ENCODE measurements around the gene DYSF.

The DYSF gene

GRCh38 chr2:71471276-71471675 is 17.9 kb downstream of the DYSF start:
- DNase-seq (ENCODE audit: low spot score), result no peak
- in situ Hi-C loops (cut with MboI; ENCODE audit: low pct_unique_long_range_greater_than_20kb, low sequenced_read_pairs, unreplicated experiment), result no loop called here
- no peak for TF ChIP-seq CTCF (IDR thresholded peaks at IDR 0.05; ENCODE audit: extremely low read depth, insufficient read depth, missing control alignments)

- DNase-seq (ENCODE audit: low spot score), result no peak
- TF ChIP-seq CTCF (IDR thresholded peaks at IDR 0.05; ENCODE audit: extremely low read depth, insufficient read depth, missing control alignments), result no peak
- in situ Hi-C loops (cut with MboI; ENCODE audit: low pct_unique_long_range_greater_than_20kb, low sequenced_read_pairs, unreplicated experiment), result no loop called here
Measured at GRCh38 chr2:71472019-71472418, 18.7 kb downstream of the DYSF start.

GRCh38 chr2:71473346-71474031 is 20.1 kb downstream of the DYSF start:
- TF ChIP-seq CTCF (IDR thresholded peaks at IDR 0.05; ENCODE audit: extremely low read depth, insufficient read depth, missing control alignments), result no peak
- DNase-seq (ENCODE audit: low spot score), result no peak
- in situ Hi-C loops (cut with MboI; ENCODE audit: low pct_unique_long_range_greater_than_20kb, low sequenced_read_pairs, unreplicated experiment), result no loop called here

GRCh38 chr2:71474116-71474743 is 20.9 kb downstream of the DYSF start:
- DNase-seq (ENCODE audit: low spot score), result no peak
- TF ChIP-seq CTCF (IDR thresholded peaks at IDR 0.05; ENCODE audit: extremely low read depth, insufficient read depth, missing control alignments), result no peak
- in situ Hi-C loops (cut with MboI; ENCODE audit: low pct_unique_long_range_greater_than_20kb, low sequenced_read_pairs, unreplicated experiment), result no loop called here

- in situ Hi-C loops (cut with MboI; ENCODE audit: low pct_unique_long_range_greater_than_20kb, low sequenced_read_pairs, unreplicated experiment), result loop anchor here (25.0 kb wide), 1 partner anchor 313 kb away; no protein-coding TSS in a partner anchor
- DNase-seq (ENCODE audit: low spot score), result no peak
- no peak for TF ChIP-seq CTCF (IDR thresholded peaks at IDR 0.05; ENCODE audit: extremely low read depth, insufficient read depth, missing control alignments)
Measured at GRCh38 chr2:71474744-71475397, 21.5 kb downstream of the DYSF start.

- no peak for DNase-seq (ENCODE audit: low spot score)
- in situ Hi-C loops (cut with MboI; ENCODE audit: low pct_unique_long_range_greater_than_20kb, low sequenced_read_pairs, unreplicated experiment), result loop anchor here (25.0 kb wide), 1 partner anchor 314 kb away; no protein-coding TSS in a partner anchor
- TF ChIP-seq CTCF (IDR thresholded peaks at IDR 0.05; ENCODE audit: extremely low read depth, insufficient read depth, missing control alignments), result no peak
Measured at GRCh38 chr2:71476495-71476894, 23.1 kb downstream of the DYSF start.

Measured in GM13977 (cell line).